T47D (cell line): ENCODE measurements around the gene SLC38A1.
A peak's percentile ranks its signal among the peaks of the same experiment; 100 is the strongest.

Experiments used
- DNase-seq, 2 experiments: peaks; one replicate each; pipeline versions ENCODE4 v3.0.0 to v3.0.0-alpha.2; 2011 to 2012; ENCODE audit warnings: low read depth in 1 of 2, low spot score in 1 of 2
- JUND ChIP-seq: IDR thresholded peaks from 2 replicates; pipeline ENCODE4 v1.6.1; 2012; ENCODE audit warnings: low read depth
- in situ Hi-C: cut with HindIII; loops from 2 replicates; pipeline ENCODE4 v1.10.0; 2016; ENCODE audit warnings: low sequenced_read_pairs, low pct_unique_long_range_greater_than_20kb

The SLC38A1 gene

GRCh38 chr12:46219132-46219876 is 49.5 kb downstream of the SLC38A1 start:
- in situ Hi-C loops = no loop called here
- no peak for DNase-seq
- no peak for TF ChIP-seq JUND

- peak in 1 of 2 experiments; percentile 56 for DNase-seq
- in situ Hi-C loops = no loop called here
- no peak for TF ChIP-seq JUND
These were observed 50.3 kb downstream of the SLC38A1 start for GRCh38 chr12:46218322-46219095.

- in situ Hi-C loops = no loop called here
- no peak for DNase-seq
These were observed 51.1 kb downstream of the SLC38A1 start for GRCh38 chr12:46217541-46218321.

GRCh38 chr12:46214668-46215436 is 54.0 kb downstream of the SLC38A1 start:
- no peak for TF ChIP-seq JUND
- in situ Hi-C loops = no loop called here
- no peak for DNase-seq

More at GRCh38 chr12:46217541-46218321, 51.1 kb downstream of the SLC38A1 start:
- TF ChIP-seq JUND = no peak

- in situ Hi-C loops = no loop called here
- no peak for TF ChIP-seq JUND
- no peak for DNase-seq
These were observed 56.5 kb downstream of the SLC38A1 start for GRCh38 chr12:46212108-46212982.

GRCh38 chr12:46210873-46211439 is 57.9 kb downstream of the SLC38A1 start:
- DNase-seq = no peak
- in situ Hi-C loops = no loop called here
- no peak for TF ChIP-seq JUND

- no peak for TF ChIP-seq JUND
- in situ Hi-C loops = no loop called here
- peak in 1 of 2 experiments; percentile 86 for DNase-seq
These were observed 58.6 kb downstream of the SLC38A1 start for GRCh38 chr12:46209914-46210872.

GRCh38 chr12:46209170-46209569 is 59.7 kb downstream of the SLC38A1 start:
- DNase-seq = peak in 1 of 2 experiments; percentile 52
- TF ChIP-seq JUND = no peak
- in situ Hi-C loops = no loop called here

GRCh38 chr12:46208370-46208769 is 60.5 kb downstream of the SLC38A1 start:
- DNase-seq = peak in 1 of 2 experiments; percentile 69
- in situ Hi-C loops = no loop called here
- no peak for TF ChIP-seq JUND

- no peak for DNase-seq
- in situ Hi-C loops = no loop called here
- no peak for TF ChIP-seq JUND
These were observed 61.2 kb downstream of the SLC38A1 start for GRCh38 chr12:46207644-46208043.
